CD4-positive, alpha-beta T cell treated with Interleukin-4 for 1 hour (primary cell): Measurements from ENCODE around the gene TICRR.
A peak's percentile ranks its signal among the peaks of the same experiment; 100 is the strongest.

Source experiments
- DNase-seq, 2 donors: peaks; one replicate each; pipeline ENCODE4 v3.0.0-alpha.2; 2020 to 2022

Gene TICRR

GRCh38 chr15:89628806-89629715, 53.8 kb downstream of the TICRR start:
- no peak for DNase-seq

GRCh38 chr15:89629829-89630228, 54.6 kb downstream of the TICRR start:
- no peak for DNase-seq

- no peak for DNase-seq
These were observed 55.0 kb downstream of the TICRR start for GRCh38 chr15:89630260-89630659.

- no peak for DNase-seq
These were observed 56.0 kb downstream of the TICRR start for GRCh38 chr15:89630974-89631901.

GRCh38 chr15:89631902-89632264, 56.6 kb downstream of the TICRR start:
- no peak for DNase-seq

- no peak for DNase-seq
These were observed 57.5 kb downstream of the TICRR start for GRCh38 chr15:89632563-89633430.

- no peak for DNase-seq
These were observed 58.3 kb downstream of the TICRR start for GRCh38 chr15:89633585-89633984.

GRCh38 chr15:89640245-89640644, 65.0 kb downstream of the TICRR start:
- DNase-seq, result no peak

- no peak for DNase-seq
These were observed 65.8 kb downstream of the TICRR start for GRCh38 chr15:89641053-89641452.

- no peak for DNase-seq
These were observed 66.8 kb downstream of the TICRR start for GRCh38 chr15:89642106-89642505.

- no peak for DNase-seq
These were observed 70.4 kb downstream of the TICRR start for GRCh38 chr15:89645680-89646079.

- no peak for DNase-seq
These were observed 71.3 kb downstream of the TICRR start for GRCh38 chr15:89646416-89647141.

GRCh38 chr15:89647191-89647851, 72.1 kb downstream of the TICRR start:
- DNase-seq, result peak; percentile 32 to 37

- DNase-seq, result no peak
These were observed 73.1 kb downstream of the TICRR start for GRCh38 chr15:89648106-89649012.

GRCh38 chr15:89649013-89649625, 73.8 kb downstream of the TICRR start:
- DNase-seq, result no peak

- no peak for DNase-seq
These were observed 74.4 kb downstream of the TICRR start for GRCh38 chr15:89649716-89650115.

GRCh38 chr15:89652131-89652530, 76.9 kb downstream of the TICRR start:
- no peak for DNase-seq

GRCh38 chr15:89652666-89653065, 77.4 kb downstream of the TICRR start:
- DNase-seq, result no peak

- DNase-seq, result no peak
These were observed 78.3 kb downstream of the TICRR start for GRCh38 chr15:89653578-89653977.

- no peak for DNase-seq
These were observed 79.1 kb downstream of the TICRR start for GRCh38 chr15:89654301-89654761.
